Fibroblast of skin of left quadriceps (primary cell): Measurements from ENCODE around the gene SYPL2.

ENCODE experiments used
- DNase-seq, 2 experiments: peaks; one replicate each; pipeline ENCODE4 v3.0.0-alpha.2; 2013; ENCODE audit warnings: low read depth in 2 of 2

The SYPL2 gene

DNA sequence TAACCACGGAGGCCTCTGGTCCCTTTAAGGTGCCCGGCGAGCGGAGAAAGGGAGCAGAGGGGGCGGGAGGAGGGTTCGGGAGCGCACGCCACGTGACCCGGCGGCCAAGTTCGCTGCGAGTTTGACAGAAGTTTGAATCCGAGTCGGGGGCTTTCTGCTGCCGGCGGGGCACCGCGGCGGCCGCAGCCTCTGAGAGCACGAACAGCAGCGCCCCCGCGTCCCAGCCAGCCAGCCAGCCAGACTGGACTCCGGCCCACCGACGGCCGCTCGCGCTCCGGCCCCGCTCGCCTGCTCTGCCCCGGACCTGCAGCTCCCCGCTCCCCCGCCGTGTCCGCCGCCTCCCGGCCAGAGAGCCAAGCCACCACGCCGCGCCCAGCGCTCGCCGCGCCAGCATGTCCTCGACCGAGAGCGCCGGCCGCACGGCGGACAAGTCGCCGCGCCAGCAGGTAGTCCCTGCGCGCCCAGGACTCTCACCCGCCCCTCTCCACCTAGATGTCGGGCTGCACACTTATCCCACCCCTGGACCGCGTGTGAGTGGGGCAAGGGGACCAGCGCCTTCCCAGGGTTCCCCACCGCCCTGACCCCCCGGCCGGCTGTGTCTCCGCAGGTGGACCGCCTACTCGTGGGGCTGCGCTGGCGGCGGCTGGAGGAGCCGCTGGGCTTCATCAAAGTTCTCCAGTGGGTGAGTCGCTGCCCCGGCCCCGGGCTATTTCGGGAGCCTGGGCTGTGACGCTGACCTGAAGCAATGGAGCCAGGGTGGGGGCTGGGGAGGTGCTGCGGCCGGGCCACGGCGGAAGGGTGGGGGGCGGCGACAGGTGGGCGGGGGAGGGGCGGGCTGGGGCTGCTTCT lies at the start of gene SYPL2:
Gene SYPL2 (plus strand): TSS at position 95 of the 849 bp plus-strand sequence. CDS start 298 bp downstream, at position 393.
- no peak for DNase-seq

DNA sequence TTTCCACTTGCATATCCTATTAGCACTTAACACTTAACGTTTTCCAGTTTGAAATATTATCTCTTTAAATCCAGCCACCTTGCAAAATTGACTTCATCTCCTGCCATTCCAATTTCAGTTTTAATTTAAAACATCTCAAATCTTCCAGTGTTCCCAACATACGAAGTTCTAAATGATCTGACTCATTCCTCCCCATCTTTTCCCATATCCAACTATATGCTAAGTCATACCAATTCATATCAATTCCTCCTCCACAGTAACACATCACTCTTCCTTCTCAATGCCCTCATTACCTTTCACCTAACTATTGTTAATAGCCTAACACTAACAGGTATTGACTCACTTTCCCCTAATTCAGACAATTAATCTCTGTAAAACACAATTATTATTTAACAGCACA lies 42.8 kb upstream of the SYPL2 start:
- DNase-seq = no peak

DNA sequence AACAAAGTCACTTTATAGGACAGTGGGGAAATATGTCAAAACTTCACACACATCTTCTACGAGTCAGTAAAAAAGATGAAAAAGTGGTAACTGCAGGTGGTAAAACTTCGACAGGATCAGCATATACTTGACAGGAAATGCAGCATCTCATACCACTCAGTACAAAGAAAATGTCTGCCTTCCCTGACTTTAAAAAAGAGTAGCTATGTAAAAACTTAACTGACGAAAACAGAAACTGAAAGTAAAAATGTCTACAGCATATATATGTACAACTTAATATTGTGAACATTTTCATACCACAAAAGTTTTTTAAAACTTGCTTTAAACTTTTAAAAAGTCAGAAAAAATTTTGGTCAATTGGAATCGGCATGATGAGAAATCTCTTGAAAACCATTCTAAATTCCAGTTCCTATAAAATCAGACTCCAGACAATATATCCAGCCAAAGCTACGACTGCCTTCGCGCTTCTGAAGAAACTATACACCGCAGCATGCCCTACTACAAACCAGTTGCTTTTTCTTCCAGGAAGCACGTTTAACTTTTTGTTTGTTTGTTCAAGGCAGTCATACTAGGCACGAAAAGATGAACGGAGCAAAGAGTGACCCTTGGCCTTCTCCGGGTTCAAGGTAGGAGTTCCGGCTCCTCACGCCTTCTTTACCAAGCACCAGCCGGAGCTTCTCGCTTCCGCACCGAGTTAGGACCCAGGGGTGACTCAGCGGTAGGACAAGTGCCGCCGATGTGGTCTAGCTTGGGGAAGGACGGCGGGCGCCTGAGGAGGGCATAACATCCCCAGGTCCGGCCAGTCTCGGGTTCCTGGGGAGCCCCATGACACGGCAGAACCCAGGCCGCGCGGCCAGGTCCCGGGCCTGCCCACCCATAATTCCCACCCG lies 40.7 kb upstream of the SYPL2 start:
- DNase-seq = no peak

DNA sequence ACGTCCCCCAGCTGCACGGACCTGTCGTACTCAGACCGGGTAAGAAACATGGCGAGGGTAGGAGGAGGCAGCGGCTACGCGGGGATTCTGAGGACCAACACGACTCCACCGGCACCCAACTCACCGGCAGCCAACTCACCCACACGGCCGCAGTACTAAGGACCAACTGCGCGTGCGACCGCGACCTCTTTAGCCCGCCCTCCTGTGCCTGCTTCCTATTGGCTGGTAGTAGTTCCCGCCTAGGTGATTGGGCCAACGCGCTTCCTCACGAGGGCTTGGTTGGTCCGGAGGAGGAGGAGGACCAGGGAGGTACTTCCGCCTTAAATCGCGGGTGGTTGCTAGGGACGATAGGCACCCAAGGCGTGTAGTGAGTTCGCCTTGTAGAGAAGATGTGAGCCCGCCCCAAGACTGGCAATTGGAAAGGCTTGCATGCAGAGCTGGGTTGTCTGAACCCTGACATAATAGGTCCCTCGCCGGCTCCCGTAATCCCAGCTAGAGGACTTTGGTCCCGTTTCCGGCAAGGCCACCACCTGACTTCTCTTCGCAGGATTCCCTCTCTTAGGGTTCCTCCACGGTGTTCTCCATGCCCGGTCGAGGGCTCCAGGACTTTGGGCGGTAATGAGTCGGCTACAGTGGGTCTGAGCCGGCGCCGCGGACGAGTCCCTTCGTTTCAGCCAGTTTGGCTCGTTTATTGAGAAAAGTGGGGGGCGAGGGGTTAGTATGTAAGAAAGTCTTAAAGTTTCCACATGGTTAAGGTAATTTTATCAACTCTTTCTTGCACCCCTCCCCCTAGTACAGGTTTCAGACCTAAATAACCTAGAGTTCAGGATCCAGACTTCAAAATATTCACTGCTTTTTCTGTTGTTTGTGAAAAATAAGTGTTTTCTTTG lies 39.8 kb upstream of the SYPL2 start, which contains the start of gene PSMA5:
Gene PSMA5 (minus strand): TSS at position 168 of the 890 bp plus-strand sequence. CDS start 118 bp downstream, at position 50.
- DNase-seq = peak; percentile 97 to 98

DNA sequence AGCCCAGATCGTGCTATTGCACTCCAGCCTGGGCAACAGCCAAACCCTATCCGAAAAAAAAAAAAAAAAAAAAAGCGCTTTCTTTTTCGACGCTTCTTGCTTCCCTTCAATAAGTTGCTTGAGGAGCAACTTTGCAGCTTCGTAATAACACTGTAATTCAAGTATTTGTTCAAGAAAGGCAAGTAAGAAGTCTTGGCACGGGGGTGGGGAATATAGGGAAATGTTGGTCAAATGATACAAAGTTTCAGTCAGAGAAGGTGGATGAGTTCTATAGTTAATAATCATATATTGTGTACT lies 39.2 kb upstream of the SYPL2 start:
- DNase-seq = no peak

DNA sequence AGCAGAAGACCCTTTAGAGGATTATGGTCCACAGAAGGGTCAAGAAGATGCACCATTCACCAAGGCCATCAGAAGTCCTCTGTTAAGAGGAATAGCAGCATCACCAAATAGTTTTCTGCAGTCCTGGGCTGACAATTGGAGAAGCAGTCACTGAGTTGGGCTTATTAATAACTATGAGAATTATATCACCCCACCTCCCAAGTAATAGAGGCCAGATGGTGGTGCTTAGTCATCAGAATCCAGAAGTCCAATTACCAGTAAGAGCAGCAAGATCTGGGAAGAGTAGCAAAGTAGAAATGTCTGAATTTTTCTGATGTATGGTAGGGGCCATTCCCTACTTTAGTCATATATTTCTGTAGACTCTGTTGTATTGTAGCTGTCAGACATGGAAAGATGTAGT lies 34.0 kb upstream of the SYPL2 start:
- peak; percentile 65 to 72 for DNase-seq

DNA sequence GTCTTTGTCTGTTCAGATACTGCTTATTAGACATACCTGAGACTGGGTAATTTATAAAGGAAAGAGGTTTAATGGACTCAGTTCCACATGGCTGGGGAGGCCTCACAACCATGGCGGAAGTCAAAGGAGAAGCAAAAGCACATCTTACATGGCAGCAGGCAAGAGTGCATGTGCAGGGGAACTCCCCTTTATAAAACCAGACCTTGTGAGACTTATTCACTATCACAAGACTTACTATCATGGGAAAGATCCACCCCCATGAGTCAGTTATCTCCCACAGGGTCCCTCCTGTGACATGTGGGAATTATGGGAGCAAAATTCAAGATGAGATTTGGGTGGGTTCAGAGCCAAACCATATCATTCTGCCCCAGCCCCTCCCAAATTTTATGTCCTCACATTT lies 33.0 kb upstream of the SYPL2 start:
- no peak for DNase-seq

DNA sequence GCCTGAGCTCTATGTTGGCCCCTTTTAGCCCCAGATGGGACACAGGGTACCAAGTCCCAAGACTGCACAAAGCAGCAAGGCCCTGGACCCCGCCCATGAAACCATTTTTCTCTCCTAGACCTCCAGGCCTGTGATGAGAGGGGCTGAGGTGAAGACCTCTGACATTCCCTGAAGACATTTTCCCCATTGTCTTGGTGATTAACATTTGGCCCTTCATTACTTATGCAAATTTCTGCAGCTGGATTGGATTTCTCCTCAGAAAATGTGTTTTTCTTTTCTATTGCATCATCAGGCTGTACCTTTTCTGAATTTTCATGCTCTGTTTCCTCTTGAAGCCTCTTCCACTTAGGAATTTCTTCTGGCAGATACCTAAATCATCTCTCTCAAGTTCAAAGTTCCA lies 31.9 kb upstream of the SYPL2 start:
- no peak for DNase-seq

DNA sequence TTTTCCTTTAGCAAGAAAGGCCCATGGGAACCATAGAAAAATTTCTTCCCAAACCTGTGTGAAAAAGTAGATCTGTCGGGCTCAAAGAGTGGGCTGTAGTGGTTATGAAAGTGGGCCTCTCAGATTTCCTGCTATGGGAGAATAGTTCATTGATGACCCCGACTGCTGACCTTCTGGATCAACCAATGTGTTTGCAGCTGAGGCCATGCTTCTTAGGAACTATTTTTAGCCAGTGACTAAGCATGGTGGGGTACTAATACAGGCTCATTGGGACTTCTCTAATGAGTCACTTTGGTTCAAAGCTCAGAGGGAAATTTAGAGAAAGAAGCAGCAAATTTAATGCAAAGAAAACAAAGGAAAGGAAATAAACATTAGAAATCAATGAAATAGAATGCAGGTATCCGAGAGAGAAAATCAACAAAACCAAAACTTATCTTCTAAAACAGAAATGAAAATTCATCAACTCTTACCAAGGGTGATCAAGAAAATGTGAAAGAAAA lies 27.5 kb upstream of the SYPL2 start:
- DNase-seq = peak; percentile 72 to 76

DNA sequence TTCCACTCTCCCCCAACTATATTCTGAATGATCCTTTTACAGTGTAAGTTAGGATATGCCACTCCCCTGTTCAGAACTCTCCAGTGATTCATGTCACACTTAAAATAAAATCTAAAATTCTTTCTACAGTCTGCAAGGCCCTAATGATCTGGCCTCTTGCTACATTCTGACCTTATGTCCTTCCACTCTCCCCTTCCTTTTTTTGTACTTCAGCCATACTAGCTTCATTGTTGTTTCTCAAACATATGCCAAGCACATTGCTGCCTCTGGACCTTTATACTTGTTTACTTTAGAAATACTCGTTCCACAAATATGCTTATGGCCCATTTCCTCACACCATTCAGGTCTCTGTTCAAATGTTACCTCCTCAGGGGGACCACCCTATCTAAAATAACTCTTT lies 25.3 kb upstream of the SYPL2 start:
- peak; percentile 18 to 22 for DNase-seq

DNA sequence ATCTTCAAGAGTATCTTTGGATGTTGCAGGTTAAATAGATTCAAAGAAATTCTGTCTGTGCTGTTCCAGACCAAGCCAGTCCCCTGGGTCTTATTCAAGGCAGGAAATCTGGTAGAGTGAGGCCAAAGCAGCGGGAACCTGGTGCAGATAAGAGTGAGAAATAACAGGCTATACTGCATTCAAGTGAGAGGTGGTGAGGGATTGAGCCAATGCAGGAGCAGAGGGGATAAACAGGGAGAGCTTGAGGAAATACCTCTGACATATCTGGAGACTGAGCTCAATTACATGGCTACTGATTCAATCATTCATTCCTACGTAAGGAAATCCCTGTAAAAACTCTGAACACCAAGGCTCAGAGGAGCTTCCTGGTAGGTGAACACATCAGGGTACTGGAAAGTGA lies 22.9 kb upstream of the SYPL2 start:
- no peak for DNase-seq

DNA sequence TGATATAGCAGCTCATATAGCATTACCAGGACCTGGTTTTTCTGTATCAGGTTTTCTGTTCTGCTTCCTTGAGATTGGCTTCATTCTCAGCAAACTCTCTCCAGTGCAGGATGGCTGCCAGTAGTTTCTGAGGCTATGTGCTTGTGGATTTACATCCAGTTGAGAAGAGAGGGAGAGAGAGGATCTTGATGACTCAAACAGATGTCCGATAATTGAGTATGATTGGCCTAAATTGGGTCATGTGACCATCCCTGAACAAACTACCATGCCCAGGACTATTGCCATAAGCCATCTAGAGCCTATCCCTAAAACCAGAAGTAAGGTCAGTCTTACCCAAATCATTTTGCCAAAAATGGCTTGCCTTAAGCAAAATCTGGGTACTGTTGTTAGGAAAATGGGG lies 22.0 kb upstream of the SYPL2 start:
- DNase-seq = no peak

DNA sequence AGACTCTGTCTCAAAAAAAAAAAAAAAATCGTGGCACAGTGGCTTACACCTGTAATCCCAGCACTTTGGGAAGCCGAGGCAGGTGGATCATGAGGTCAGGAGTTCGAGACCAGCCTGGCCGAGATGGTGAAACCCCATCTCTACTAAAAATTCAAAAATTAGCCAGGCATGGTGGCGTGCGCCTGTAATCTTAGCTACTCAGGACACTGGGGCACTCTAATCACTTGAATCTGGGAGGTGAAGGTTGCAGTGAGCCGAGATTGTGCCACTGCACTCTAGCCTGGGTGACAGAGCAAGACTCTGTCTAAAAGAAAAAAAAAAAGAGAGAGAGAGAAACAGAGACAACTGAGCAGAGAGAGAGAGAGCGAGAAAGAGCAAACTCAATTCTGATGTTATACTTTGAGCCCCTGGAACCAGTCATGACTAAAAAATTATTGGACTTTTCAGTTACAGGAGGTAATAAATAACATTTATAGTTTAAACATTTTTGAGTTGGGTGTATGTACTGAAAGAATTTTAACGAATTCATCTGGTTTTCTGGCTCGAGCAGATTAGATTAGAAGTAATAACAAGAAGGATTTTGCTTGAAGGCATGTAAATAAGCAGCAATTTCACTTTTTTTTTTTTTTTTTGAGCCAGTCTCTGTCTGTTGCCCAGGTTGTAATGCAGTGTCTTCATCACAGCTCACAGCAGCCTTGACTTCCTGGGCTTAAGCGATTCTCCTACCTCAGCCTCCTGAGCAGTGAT lies 20.2 kb upstream of the SYPL2 start:
- peak; percentile 80 to 81 for DNase-seq

DNA sequence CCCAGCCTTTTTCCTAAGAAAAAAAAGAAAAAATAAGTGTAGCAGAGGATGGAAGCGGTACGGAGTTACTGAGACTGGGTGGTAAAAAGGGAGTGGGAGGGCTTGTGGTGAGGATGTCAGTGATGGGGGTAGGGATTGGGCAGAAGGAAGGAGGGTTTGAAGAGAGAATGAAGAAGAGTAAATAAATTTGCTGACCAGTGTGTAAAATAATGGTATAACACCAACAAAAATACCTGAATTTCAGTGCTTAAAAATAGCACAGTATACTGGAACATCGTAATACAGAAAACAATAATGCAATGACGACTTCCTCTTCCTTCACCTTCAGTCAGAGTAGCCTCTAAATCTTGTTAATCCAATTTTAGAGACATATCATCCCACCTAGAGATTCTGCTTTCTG lies 18.8 kb upstream of the SYPL2 start:
- DNase-seq = no peak

DNA sequence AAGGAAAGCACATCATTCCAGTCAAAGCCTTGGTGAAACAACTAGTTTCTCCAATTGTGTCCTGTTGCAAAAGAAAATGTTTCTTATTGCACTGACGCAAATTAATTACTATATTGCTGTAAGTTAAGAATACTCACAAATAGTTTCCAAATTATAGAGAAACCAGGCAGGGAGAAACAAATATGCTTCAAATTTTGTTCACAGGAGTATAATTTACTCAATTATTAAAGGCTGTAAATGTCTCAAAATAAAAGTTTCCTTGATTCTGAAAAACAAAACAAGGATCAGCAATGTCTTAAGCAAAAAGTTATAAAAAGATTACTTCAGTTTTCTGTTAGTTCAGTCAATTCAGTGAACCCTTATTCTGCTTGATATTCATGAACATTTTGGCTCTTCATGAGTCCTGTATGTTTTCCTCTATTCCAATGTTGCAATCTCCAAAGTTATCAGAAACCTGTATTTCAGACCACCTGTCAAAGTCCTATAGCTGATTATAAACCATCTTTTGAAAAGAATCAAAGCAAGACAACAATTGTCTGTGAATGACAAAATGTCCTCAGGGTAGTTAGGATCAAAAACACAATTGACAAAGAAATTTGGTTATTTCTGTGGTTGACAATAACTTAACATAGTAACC lies 11.7 kb upstream of the SYPL2 start:
- DNase-seq = no peak

DNA sequence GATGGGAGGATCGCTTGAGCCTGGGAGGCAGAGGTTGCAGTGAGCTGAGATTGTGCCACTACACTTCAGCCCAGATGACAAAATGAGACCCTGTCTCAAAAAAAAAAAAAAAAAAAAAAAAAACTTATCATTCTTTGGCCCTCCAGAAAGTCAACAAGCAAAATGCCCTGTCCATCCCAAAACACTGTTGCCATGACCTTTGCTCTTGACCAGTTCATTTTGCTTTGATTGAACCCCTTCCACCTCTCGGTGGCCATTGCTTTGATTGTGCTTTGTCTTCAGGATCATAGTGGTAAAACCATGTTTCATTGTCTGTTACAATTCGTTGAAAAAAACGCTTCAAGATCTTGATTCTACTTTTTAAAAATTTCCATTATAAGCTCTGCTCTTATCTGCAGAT lies 8.5 kb upstream of the SYPL2 start:
- no peak for DNase-seq

DNA sequence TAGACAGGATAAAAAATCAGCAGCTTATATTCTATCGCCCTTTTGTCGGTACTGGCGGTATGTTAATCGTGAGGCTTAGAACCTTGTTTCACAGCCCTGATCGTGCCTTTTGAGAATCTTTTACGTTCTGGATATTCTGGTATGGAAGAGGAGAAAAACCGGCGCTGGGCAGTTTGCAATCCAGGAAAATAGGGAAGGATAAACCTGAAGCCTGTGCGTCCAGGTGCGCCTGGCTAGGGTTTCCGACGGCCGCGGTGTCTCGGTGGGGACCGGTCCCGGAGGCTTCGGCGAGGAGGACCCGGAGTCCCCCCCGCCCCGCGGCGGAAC lies 258 bp upstream of the SYPL2 start:
- no peak for DNase-seq

DNA sequence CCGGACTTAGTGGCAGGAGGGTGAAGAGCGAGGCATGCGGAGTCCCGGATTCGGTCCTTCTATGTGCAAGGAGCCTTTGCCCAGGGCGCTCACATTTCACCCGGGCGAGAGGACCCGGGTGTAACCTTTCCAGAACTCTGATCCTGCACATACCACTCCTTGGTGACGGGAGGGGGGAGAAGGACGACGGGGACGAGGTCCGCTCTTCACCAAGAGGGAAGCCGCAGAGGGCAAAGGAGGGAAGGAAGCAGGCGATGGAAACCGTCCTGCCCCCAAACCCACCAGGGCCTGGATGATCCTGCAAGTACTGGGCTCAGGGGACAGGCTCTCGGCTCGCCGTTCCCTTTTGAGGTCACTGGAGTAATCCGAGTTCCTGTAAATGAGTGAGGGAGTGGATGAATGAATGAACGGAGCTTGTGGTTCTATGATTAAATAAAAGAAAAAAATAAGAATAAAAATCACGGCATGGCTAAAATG lies 993 bp downstream of the SYPL2 start:
- DNase-seq = no peak

DNA sequence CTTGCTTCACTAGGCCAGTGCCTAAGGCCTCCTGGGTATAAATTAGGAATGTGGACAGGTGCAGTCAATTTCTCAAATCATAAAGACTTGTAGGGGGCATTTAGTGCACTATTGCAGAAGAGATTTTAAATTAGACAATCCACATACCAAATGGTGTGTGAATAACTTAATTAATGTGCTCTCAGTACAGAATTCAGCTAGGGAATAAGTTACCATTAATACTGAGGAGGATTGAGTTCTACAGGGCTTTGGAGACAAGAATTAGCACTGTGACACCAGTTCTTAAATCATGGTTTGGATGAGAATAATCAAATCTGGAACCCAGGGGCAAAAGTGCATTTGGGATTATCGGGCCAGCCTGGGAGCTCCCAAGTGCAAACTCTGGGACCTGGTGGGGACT lies 1.7 kb downstream of the SYPL2 start:
- DNase-seq = no peak

DNA sequence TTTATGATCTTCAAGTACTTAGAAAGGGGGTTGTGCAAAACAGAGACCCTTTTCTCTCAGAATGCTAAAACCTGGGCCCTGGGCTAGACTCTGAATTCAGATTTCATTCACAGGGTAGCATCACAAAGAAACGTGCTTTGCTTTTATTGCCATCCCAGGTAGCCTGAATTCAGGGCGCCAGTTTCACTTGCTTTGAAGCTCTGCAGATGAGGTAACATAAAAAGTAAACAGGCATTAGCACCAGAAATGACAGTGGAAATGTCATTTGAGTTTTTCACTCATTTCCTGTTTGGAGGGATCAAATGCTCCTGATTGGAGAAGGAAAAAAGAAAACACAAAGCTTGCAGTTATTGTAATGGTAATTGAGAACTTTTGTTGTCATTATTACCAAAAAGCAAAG lies 2.6 kb downstream of the SYPL2 start:
- DNase-seq = no peak

DNA sequence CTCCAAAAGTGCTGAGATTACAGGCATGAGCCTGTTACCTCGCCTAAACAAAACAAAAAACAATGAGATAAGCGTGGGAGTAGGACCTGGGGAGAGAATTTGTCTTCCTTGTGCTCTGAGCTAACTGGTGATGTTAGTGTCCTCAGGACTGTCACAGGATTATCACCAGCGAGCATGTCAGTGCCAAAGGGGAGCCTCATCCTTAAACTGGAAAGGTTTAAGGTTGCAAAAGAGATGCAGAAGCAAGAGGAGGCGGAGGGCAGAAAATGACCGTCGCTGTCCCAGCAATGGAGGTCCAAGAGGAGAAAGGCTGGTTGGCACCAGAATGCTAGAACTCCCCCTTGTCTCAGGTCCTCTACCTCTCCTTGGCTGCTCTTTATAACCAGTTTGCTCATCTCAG lies 3.9 kb downstream of the SYPL2 start:
- DNase-seq = no peak
